Measurements from ENCODE around the gene PYHIN1. TPM values are rescaled to one million over a fixed set of nuclear protein-coding genes. Genes with fewer than 3 reads are reported as not detected.

Gene PYHIN1
- polyA plus RNA-seq, 3 donors: 0.08 to 0.67 (median 0.40) TPM

- no peak overlapping the region for H3K27ac ChIP-seq (ENCODE audit: low read depth, low read length)
Measured at GRCh38 chr1:158972841-158973240, 41.5 kb downstream of the PYHIN1 start.

- H3K27ac ChIP-seq (ENCODE audit: low read depth, low read length): no peak overlapping the region
- WGBS, 3 donors: 31 to 50% (median 38%) methylated on average over 4 of the region's 4 CpGs
Measured at GRCh38 chr1:158976219-158976618, 44.9 kb downstream of the PYHIN1 start.

- no peak overlapping the region for H3K27ac ChIP-seq (ENCODE audit: low read depth, low read length)
- WGBS, 3 donors: 46 to 69% (median 46%) methylated on average over 2 of the region's 2 CpGs
Measured at GRCh38 chr1:158978730-158979129, 47.4 kb downstream of the PYHIN1 start.

- H3K27ac ChIP-seq (ENCODE audit: low read depth, low read length): no peak overlapping the region
- 28 to 82% (median 58%) methylated on average over 1 of the region's 1 CpG for whole genome bisulfite sequencing, 3 donors
Measured at GRCh38 chr1:158979229-158979628, 47.9 kb downstream of the PYHIN1 start.

- 72 to 77% (median 76%) methylated on average over 2 of the region's 2 CpGs for WGBS, 3 donors
- no peak overlapping the region for H3K27ac ChIP-seq (ENCODE audit: low read depth, low read length)
Measured at GRCh38 chr1:158983235-158983634, 51.9 kb downstream of the PYHIN1 start.

- H3K27ac ChIP-seq (ENCODE audit: low read depth, low read length): no peak overlapping the region
Measured at GRCh38 chr1:158984386-158984785, 53.0 kb downstream of the PYHIN1 start.

- WGBS, 3 donors: 34 to 60% (median 50%) methylated on average over 1 of the region's 1 CpG
Measured at GRCh38 chr1:158989424-158989823, 58.1 kb downstream of the PYHIN1 start.

GRCh38 chr1:158992787-158993312 lies 61.5 kb downstream of the PYHIN1 start:
- WGBS, 3 donors: 75 to 97% (median 88%) methylated on average over 4 of the region's 4 CpGs

More at GRCh38 chr1:158989424-158989823, 58.1 kb downstream of the PYHIN1 start:
- H3K27ac ChIP-seq (ENCODE audit: low read depth, low read length): no peak overlapping the region

GRCh38 chr1:158996998-158997397 lies 65.6 kb downstream of the PYHIN1 start:
- no peak overlapping the region for H3K27ac ChIP-seq (ENCODE audit: low read depth, low read length)
- 61 to 77% (median 73%) methylated on average over 5 of the region's 5 CpGs for WGBS, 3 donors

More at GRCh38 chr1:158992787-158993312, 61.5 kb downstream of the PYHIN1 start:
- no peak overlapping the region for H3K27ac ChIP-seq (ENCODE audit: low read depth, low read length)

GRCh38 chr1:158998037-158998780 lies 66.9 kb downstream of the PYHIN1 start:
- H3K27ac ChIP-seq (ENCODE audit: low read depth, low read length): no peak overlapping the region
- 43 to 52% (median 48%) methylated on average over 6 of the region's 6 CpGs for WGBS, 3 donors

- WGBS, 3 donors: 6 to 24% (median 21%) methylated on average over 13 of the region's 13 CpGs
- H3K27ac ChIP-seq (ENCODE audit: low read depth, low read length): no peak overlapping the region
Measured at GRCh38 chr1:158998781-158999161, 67.4 kb downstream of the PYHIN1 start.

GRCh38 chr1:158999316-159000069 lies 68.1 kb downstream of the PYHIN1 start:
- H3K27ac ChIP-seq (ENCODE audit: low read depth, low read length): no peak overlapping the region
- 11 to 39% (median 34%) methylated on average over 11 of the region's 11 CpGs for WGBS, 3 donors

GRCh38 chr1:159000070-159000409 lies 68.7 kb downstream of the PYHIN1 start:
- 7 to 38% (median 30%) methylated on average over 6 of the region's 6 CpGs for WGBS, 3 donors
- H3K27ac ChIP-seq (ENCODE audit: low read depth, low read length): peak overlapping the region; percentile 82

GRCh38 chr1:159000625-159001024 lies 69.3 kb downstream of the PYHIN1 start:
- no peak overlapping the region for H3K27ac ChIP-seq (ENCODE audit: low read depth, low read length)
- WGBS, 3 donors: 18 to 29% (median 26%) methylated on average over 1 of the region's 1 CpG

GRCh38 chr1:159005161-159005560 lies 73.8 kb downstream of the PYHIN1 start:
- H3K27ac ChIP-seq (ENCODE audit: low read depth, low read length): no peak overlapping the region

GRCh38 chr1:159005676-159006075 lies 74.3 kb downstream of the PYHIN1 start:
- 15 to 27% (median 26%) methylated on average over 6 of the region's 6 CpGs for WGBS, 3 donors
- peak overlapping the region; percentile 88 for H3K27ac ChIP-seq (ENCODE audit: low read depth, low read length)

- 24 to 87% (median 74%) methylated on average over 11 of the region's 11 CpGs for WGBS, 3 donors
- peak overlapping the region; percentile 88 for H3K27ac ChIP-seq (ENCODE audit: low read depth, low read length)
Measured at GRCh38 chr1:159006210-159006807, 75.0 kb downstream of the PYHIN1 start.

- H3K27ac ChIP-seq (ENCODE audit: low read depth, low read length): no peak overlapping the region
Measured at GRCh38 chr1:159007726-159008125, 76.4 kb downstream of the PYHIN1 start.

- WGBS, 3 donors: 31 to 52% (median 38%) methylated on average over 4 of the region's 4 CpGs
- H3K27ac ChIP-seq (ENCODE audit: low read depth, low read length): peak overlapping the region; percentile 79
Measured at GRCh38 chr1:159008744-159009188, 77.4 kb downstream of the PYHIN1 start.

All from adipose tissue (tissue), 3 donors.